GM21447 (cell line): ENCODE measurements around the gene B9D1.
A peak's percentile ranks its signal among the peaks of the same experiment; 100 is the strongest.

Experiments used
- ATAC-seq: cut with Tn5 transposase; IDR thresholded peaks from one replicate; pipeline ENCODE4 v1.9.1; 2021; ENCODE audit not compliant: unreplicated experiment

Gene B9D1

GRCh38 chr17:19322129-19322505 lies 40.4 kb downstream of the B9D1 start:
- no peak for ATAC-seq

GRCh38 chr17:19321481-19322128 lies 40.9 kb downstream of the B9D1 start:
- no peak for ATAC-seq

- ATAC-seq: no peak
Observed at GRCh38 chr17:19320876-19321275, 41.6 kb downstream of the B9D1 start.

- ATAC-seq: no peak
Observed at GRCh38 chr17:19319771-19320505, 42.6 kb downstream of the B9D1 start.

GRCh38 chr17:19318611-19319010 lies 43.9 kb downstream of the B9D1 start:
- no peak for ATAC-seq

GRCh38 chr17:19317359-19318095 lies 45.0 kb downstream of the B9D1 start:
- ATAC-seq: peak; percentile 69

GRCh38 chr17:19316761-19317358 lies 45.7 kb downstream of the B9D1 start:
- ATAC-seq: no peak

GRCh38 chr17:19315104-19315503 lies 47.4 kb downstream of the B9D1 start:
- ATAC-seq: no peak

- no peak for ATAC-seq
Observed at GRCh38 chr17:19313746-19314651, 48.5 kb downstream of the B9D1 start.

- ATAC-seq: no peak
Observed at GRCh38 chr17:19313066-19313745, 49.3 kb downstream of the B9D1 start.

- ATAC-seq: no peak
Observed at GRCh38 chr17:19312406-19312805, 50.1 kb downstream of the B9D1 start.

GRCh38 chr17:19311421-19312215 lies 50.9 kb downstream of the B9D1 start:
- no peak for ATAC-seq

GRCh38 chr17:19311016-19311415 lies 51.5 kb downstream of the B9D1 start:
- ATAC-seq: no peak

- ATAC-seq: no peak
Observed at GRCh38 chr17:19310151-19310550, 52.4 kb downstream of the B9D1 start.

GRCh38 chr17:19309701-19310100 lies 52.8 kb downstream of the B9D1 start:
- ATAC-seq: no peak

- ATAC-seq: no peak
Observed at GRCh38 chr17:19308398-19308797, 54.1 kb downstream of the B9D1 start.

- no peak for ATAC-seq
Observed at GRCh38 chr17:19307521-19307920, 55.0 kb downstream of the B9D1 start.

GRCh38 chr17:19306160-19307111 lies 56.1 kb downstream of the B9D1 start:
- peak; percentile 86 for ATAC-seq
